Measurements from ENCODE around the gene ERCC1. TPM values are rescaled to one million over a fixed set of nuclear protein-coding genes. Genes with fewer than 3 reads are reported as not detected.

ERCC1 gene
- total RNA-seq, 1 donor from 2014 or later, result 89.0 TPM

GRCh38 chr19:45460807-45461347, 37.2 kb upstream of the ERCC1 start:
- DNase-seq (ENCODE audit: low spot score), result no peak
- intact Hi-C loops (cut with DNase I), result no loop called here

GRCh38 chr19:45457776-45458175, 34.1 kb upstream of the ERCC1 start:
- intact Hi-C loops (cut with DNase I), result no loop called here
- DNase-seq (ENCODE audit: low spot score), result no peak

DNA sequence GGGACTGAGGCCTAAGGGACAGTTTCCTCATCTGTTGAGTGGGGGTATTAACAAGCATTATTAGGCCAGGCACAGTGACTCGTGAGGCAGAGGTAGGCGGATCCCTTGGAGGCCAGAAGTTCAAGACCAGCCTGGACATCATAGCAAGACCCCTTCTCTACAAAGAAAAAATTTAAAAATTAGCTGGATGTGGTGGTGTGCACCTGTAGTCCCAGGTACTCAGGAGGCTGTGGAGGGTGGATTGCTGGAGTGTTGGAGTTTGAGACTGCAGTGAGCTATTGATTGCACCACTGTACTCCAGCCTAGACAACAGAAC, 32.7 kb upstream of the ERCC1 start:
- DNase-seq (ENCODE audit: low spot score), result no peak
- intact Hi-C loops (cut with DNase I), result loop anchor here (1.0 kb wide), 1 partner anchor 11 kb away; the partner anchor contains the start of gene FOSB

DNA sequence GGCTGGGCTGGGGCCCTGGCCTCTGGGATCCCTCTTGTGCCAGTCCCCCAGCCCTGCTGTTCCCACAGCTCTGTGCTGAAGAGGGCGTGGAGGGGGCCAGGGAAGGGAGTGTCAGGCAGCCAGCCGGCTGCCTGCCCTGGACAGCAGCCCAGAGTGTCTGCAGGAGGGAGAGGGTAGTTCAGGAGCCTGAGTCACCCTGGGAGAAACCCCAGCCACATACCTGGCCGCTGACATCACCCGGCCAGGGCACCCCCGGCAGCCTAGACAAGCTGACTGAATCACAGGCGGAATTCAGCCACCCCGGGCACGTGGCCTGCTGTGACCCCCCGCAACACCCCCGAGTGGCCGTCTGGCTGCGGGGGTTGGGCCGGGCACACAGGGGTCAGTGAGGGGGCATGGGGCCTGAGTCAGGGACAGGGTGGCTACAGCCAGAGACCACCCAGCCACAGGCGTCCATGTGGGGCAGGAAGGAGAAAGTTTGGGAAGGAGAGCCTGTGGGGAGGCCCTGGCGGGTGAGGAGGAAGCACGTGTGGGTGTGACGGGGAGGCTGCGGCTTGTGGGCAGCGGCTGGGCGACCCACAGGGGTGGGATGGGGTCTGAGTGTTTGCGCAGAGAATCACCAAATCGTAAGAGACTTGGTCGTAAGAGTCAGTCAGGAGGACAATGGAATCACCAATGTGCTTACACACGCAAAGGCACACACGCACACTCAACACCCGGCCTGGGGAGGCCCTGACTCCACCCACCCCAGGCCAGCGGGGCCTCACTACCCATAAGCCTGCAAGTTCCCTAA, 32.2 kb upstream of the ERCC1 start:
- intact Hi-C loops (cut with DNase I), result loop anchor here (1.0 kb wide), 1 partner anchor 11 kb away; the partner anchor contains the start of gene FOSB
- DNase-seq (ENCODE audit: low spot score), result peak; percentile 95

- no peak for DNase-seq (ENCODE audit: low spot score)
- intact Hi-C loops (cut with DNase I), result loop anchor here (2.0 kb wide), 1 partner anchor 15 kb away; the partner anchor contains the start of gene FOSB
These were observed 28.2 kb upstream of the ERCC1 start for GRCh38 chr19:45451850-45452387.

DNA sequence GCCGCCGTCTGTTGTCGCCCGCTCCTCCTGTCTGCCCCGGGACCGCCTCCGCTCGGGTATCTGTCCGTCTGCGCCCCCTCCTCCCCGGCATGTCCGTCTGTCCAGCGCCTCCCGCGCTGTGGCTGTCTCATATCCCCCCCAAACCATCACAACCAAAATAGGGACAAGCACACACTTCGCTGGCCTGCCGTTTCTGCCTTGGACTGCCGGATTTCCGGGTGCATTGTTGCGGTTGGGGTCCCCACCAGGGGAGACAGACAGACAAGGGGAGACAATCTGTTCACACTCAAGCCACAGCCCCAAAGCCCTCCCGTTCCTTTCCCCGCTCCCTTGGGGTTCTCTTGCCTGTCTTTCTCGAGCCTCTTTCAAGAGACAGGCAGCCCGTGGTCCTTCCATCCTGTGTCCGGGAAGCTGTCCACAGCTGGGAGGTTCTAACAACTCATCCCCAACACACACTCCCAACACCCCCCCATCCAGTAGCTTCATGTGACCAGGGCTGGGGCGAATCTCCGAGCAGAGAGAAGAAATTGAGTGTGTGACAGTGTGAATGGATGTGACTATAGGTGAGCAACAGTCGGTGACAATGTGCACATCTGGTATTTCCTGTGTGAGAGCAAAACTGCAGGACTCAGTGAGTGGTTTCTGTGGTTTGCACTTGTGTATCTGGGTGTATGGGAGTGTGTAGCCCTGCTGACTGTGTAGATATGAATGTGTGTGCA, 27.6 kb upstream of the ERCC1 start:
- no peak for DNase-seq (ENCODE audit: low spot score)
- intact Hi-C loops (cut with DNase I), result loop anchor here (2.0 kb wide), 1 partner anchor 16 kb away; the partner anchor contains the start of gene FOSB

GRCh38 chr19:45450012-45450333, 26.3 kb upstream of the ERCC1 start:
- DNase-seq (ENCODE audit: low spot score), result no peak
- intact Hi-C loops (cut with DNase I), result loop anchor here (2.0 kb wide), 1 partner anchor 17 kb away; the partner anchor contains the start of gene FOSB

GRCh38 chr19:45448887-45449299, 25.2 kb upstream of the ERCC1 start:
- no peak for DNase-seq (ENCODE audit: low spot score)
- intact Hi-C loops (cut with DNase I), result no loop called here

- intact Hi-C loops (cut with DNase I), result no loop called here
- no peak for DNase-seq (ENCODE audit: low spot score)
These were observed 24.7 kb upstream of the ERCC1 start for GRCh38 chr19:45448425-45448756.

DNA sequence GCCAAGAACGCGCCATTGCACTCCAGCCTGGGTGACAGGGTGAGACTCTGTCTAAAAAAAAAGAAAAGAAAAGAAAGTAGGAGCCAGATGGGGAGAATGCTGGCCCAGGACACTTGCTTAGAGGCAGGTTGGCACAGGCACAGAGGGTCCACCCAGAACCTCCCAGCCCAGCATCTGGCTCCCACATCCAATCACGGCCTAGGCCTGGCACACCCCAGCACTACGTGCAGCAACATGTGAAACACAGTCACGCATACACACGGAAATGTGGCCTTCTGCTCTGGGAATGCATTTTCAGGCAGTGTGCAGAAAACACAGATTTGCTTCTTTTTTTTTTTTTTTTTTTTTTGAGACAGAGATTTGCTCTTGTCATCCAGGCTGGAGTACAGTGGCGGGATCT, 23.2 kb upstream of the ERCC1 start:
- no peak for DNase-seq (ENCODE audit: low spot score)
- intact Hi-C loops (cut with DNase I), result no loop called here

DNA sequence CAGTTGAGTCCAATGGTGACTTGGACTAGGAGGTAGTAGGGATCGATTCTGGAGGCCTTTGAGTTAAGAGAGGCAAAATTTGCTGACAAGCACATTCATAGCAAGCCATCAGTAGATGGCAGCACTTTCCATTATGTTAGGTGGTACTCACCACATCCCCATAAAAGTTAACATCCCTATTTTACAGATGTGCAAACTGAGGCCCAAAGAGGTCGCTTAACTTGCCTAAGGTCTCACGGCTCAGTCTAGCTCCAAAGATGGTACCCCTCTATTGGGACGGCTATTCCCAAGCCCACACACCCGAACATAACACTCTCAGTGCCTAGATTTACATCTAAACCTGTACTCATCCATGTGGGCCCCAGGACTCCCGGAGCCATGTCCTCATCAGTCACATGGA, 22.6 kb upstream of the ERCC1 start:
- DNase-seq (ENCODE audit: low spot score), result no peak
- intact Hi-C loops (cut with DNase I), result no loop called here

DNA sequence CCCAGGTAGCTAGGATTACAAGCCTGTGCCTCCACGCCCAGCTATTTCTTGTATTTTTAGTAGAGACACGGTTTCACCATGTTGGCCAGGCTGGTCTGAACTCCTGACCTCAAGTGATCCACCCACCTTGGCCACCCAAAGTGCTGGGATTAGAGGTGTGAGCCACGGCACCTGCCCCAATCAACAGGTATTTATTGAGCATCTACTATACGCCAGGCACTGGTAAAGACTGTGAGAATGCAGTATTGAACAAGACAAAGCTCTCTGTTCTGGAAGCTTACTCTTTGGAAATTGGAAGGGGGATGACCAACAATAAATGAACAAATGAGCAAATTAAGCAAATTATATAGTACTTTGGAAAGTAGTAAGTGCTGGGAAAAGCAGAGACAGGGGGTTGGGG, 21.4 kb upstream of the ERCC1 start:
- DNase-seq (ENCODE audit: low spot score), result no peak
- intact Hi-C loops (cut with DNase I), result no loop called here

GRCh38 chr19:45444318-45445041, 20.8 kb upstream of the ERCC1 start:
- DNase-seq (ENCODE audit: low spot score), result peak; percentile 98

GRCh38 chr19:45443462-45444317, 20.0 kb upstream of the ERCC1 start:
- intact Hi-C loops (cut with DNase I), result loop anchor here (1.0 kb wide), 1 partner anchor 35 kb away; no protein-coding TSS in a partner anchor
- peak; percentile 97 for DNase-seq (ENCODE audit: low spot score)

More at GRCh38 chr19:45444318-45445041, 20.8 kb upstream of the ERCC1 start:
- intact Hi-C loops (cut with DNase I), result no loop called here

DNA sequence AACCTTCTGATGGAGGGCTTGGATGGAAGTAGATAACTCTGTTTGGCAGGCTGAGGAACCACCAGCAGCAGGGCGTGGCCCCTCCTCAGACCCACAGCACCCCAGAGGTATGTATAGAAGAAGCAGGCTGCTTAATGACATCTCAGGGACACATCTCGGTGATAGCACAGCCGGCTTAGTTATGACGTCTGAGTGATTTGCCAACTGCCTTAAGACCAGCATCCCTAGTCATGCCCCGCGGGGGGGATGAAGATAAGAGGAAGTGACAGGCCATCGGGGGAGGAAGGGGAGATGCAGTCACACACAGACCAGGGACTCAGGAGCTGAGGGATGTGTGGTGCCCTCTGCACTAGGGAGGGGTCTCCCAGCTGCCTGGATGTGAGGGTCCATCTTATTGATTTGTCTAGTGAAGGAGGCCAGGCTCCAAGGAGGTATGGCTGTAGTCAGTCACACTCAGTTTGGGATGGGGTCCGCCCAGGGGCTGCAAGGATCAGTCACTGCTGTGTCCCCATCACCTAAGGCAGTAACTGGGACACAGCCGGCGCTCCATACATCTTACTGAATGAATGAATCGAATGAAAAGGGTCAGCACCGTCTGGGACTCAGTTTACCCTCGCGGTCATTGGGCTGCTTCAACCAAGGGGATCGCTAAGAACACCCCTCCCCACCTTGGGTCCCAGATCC, 19.2 kb upstream of the ERCC1 start:
- intact Hi-C loops (cut with DNase I), result loop anchor here (1.0 kb wide), 1 partner anchor 35 kb away; no protein-coding TSS in a partner anchor
- DNase-seq (ENCODE audit: low spot score), result peak; percentile 85

DNA sequence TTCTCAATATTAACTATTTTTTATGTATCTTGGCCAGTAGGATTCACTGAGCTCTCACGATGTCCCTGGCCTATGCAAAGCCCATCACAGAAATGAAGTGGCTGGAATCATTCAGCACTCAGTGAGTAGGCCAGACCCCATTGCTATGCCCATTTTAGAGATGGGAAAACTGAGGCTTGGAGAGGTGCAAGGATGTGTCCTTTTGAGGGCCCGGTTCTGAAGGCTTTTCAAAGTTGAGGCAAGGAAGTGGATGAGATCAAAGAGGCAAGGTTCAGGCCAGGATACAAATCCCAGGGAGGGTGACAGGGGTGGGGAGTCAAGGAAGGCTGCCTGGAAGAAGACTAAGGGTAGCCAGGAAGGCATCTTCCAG, 18.7 kb upstream of the ERCC1 start:
- intact Hi-C loops (cut with DNase I), result no loop called here
- DNase-seq (ENCODE audit: low spot score), result no peak

- DNase-seq (ENCODE audit: low spot score), result no peak
- intact Hi-C loops (cut with DNase I), result no loop called here
These were observed 17.3 kb upstream of the ERCC1 start for GRCh38 chr19:45440873-45441654.

GRCh38 chr19:45440259-45440638, 16.5 kb upstream of the ERCC1 start:
- no peak for DNase-seq (ENCODE audit: low spot score)
- intact Hi-C loops (cut with DNase I), result no loop called here
